Jurkat, Clone E6-1 (cell line): Measurements from ENCODE around the gene RTL9.
"Not testable (repeated sequence)": the region's sequence is repeated elsewhere in the genome, so short reads cannot be mapped to it uniquely, and the experiment has no call there.

Experiments
- DNase-seq: peaks from one replicate; pipeline ENCODE4 v3.0.0-alpha.2; 2011; ENCODE audit warnings: low read depth, low spot score
- H3K4me3 ChIP-seq: 2 replicates; pipeline ENCODE4 v1.5.1; 2011; ENCODE audit warnings: mild to moderate bottlenecking, low read length, control low read depth, moderate library complexity

RTL9 gene

DNA sequence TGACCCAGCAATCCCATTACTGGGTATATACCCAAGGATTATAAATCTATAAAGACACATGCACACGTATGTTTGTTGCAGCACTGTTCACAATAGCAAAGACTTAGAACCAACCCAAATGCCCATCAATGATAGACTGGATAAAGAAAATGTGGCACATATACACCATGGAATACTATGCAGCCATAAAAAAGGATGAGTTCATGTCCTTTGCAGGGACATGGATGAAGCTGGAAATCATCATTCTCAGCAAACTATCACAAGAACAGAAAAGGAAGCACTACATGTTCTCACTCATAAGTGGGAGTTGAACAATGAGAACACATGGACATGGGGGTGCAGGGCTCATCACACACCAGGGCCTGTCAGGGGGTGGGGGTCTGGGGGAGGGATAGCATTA is 25.2 kb upstream of the RTL9 start:
- not testable (repeated sequence) for DNase-seq, H3K4me3 ChIP-seq

DNA sequence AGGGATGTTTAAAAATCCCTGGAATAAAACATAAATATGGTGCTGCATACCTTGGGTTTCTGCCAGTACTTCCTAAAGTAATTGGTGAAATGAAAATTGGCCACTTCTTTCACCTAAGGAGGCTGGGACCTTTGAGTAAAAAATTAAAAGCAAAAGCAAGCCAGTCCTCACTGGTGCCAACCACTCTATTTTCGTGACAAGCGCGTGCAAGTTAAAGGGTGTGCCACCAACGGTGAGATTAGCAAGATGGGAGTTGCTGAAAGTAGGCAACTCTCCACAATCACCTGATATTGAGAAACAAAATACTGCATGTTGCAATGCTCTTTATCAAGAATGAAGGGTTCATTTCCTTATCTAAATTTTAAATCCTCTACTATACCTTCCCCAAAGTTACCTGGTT is 19.7 kb upstream of the RTL9 start:
- DNase-seq: no peak
- H3K4me3 ChIP-seq: no peak overlapping the region

DNA sequence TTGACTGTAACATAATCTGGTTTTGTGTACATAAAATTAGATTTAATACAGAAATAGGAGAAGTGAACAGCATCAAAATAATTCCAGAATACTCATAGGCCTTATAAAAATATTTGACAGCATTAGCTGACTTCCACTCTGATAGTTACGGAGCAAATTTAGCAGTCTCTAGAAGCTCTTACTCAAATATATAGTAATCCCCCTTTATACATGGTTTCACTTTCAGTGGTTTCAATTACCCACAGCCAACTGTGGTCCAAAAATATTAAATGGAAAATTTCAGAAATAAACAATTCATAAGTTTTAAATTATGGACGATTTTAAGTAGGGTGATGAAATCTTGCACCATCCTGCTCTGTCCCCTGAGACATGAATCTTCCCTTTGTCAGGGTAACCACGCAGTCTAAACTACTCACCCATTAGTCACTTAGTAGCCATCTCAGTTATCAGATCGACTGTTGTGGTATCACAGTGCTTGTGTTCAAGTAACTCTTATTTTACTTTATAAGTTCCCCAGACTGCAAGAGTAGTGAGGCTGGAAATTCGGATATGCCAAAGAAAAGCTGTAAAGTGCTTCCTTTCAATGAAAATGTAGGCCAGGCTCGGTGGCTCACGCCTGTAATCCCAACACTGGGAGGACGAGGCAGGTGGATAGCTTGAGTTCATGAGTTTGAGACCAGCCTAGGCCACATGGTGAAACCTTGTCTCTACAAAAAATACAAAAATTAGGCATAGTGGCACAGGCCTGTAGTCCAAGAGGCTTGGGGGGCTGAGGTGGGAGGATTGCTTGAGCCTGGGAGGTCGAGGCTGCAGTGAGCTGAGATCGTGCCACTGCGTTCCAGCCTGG is 17.2 kb upstream of the RTL9 start:
- no peak for DNase-seq

DNA sequence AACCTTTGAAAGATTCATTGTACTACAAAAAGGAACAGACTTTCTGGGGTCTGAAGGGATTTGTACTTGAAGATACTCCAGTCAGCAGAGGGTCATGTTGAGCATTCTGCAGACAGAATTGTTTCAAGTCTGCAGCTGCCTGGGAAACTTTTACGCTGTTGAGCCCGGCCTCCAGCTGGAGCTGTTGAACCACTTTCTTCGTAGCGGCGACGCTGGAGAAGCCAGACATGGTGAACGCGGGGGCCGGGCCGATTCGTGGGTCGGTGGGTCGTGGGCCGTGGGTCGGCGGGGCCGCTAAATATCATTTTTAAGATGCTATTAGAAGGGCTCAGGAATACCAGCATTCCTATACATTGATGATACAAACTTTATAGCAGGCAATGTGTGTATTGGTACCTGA is 12.0 kb upstream of the RTL9 start:
- no peak for DNase-seq
- no peak overlapping the region for H3K4me3 ChIP-seq

More for the DNA sequence above, 17.2 kb upstream of the RTL9 start:
- H3K4me3 ChIP-seq: no peak overlapping the region

DNA sequence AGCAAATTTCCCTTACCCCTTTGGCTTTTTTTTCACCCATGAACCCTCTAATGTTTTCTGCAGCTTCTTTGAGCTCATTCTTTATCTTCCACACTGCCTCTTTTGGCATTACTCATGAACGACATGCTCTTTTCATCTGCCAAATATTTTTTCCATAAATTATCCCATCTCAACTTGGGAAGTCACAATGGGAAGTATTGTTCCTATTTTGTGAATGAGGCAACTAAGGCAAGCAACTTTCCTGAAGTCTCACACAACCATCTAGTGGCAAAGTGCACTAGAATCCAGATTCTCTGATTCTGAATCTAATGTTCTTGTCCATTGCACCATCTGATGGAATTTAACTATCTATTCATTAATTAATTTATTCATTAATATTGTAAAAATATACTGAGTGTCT is 625 bp downstream of the RTL9 start:
- DNase-seq: no peak

DNA sequence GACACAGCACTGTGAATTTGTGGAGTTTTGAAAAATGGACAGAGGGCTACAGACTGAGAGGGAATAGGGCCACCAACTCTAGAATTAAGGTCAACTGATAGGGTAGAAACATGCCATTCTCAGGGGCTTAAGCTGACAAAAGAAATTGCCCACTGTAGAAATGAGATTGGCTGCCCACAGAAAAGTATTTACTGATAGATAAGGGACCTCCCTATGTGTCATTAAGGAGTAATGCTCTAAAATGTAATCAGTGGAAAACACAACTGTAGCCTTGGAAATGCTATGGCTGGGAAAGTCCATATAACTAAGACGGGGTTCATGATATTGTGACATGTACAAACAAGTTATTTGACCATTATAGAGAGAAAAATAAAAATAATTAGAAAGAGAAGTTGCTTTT is 4.6 kb downstream of the RTL9 start:
- DNase-seq: no peak
- no peak overlapping the region for H3K4me3 ChIP-seq

More for the DNA sequence above, 625 bp downstream of the RTL9 start:
- H3K4me3 ChIP-seq: no peak overlapping the region

DNA sequence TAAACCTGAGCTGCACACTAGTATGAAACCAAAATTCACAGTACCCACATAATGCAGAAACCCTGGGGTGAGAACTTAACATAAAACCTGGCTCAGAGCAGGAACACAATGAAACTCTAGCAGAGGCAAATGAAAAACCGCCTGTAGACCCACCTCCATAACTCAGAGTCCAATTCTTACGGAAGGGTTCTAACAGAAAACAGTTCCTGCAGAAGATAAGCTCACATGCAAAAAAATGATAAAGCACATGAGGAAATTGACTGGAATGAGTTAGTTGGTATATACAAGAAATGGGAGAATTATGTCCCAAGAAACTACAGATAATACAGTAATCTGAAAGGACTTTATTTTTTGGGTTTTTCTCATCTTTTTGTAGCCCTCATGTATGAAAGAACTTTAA is 14.7 kb downstream of the RTL9 start:
- DNase-seq: no peak
- no peak overlapping the region for H3K4me3 ChIP-seq

DNA sequence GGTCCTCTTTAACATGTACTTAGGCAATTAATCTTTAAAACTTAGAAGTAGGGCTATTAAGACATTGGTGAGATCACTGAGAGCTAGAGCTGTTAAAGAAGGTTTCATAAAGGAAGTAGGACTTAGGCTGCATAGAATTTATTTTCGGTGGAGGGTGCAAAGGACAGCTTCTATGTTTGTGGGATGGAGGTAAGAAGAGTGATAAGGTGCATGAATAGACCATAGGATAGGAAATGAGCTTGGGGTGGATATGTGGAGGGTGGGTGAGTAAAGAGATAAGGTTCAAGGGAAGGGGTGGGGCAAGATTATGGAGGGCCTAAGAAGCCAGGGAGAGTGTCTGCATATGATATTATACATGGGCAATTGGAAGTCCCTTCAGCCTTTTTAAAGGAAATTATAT is 15.9 kb downstream of the RTL9 start:
- no peak for DNase-seq
- H3K4me3 ChIP-seq: no peak overlapping the region

DNA sequence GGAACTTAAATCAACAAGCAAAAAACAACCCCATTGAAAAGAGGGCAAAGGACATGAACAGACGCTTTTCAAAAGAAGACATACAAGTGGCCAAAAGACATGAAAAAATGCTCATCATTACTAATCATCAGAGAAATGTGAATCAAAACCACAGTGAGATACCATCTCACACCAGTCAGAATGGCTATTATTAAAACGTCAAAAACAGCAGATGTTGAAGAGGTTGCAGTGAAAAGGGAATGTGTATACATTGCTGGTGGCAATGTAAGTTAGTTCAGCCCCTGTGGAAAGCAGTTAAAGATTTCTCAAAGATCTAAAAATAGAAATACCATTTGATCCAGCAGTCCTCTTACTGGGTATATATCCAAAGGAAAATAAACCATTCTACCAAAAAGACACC is 22.6 kb downstream of the RTL9 start:
- H3K4me3 ChIP-seq: no peak overlapping the region
- DNase-seq: no peak

DNA sequence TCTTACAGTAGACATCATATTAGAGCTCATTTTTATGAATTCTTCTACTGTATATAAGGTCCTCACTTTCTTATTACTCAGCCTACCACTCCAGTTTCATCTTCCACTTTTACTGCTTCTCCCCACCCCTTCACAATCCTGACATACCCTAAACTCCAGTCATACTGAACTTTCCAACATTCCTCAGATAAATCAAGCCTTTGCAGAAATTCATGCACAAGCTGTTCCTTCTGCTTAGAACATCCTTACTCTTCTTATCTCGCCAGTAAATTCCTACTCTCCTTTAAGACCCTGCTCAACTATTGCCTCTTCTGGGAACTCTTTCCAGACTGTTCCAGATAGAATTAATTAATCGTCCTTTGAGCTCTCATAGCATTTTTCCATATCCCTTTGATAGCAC is 24.8 kb downstream of the RTL9 start:
- DNase-seq: no peak
- no peak overlapping the region for H3K4me3 ChIP-seq

DNA sequence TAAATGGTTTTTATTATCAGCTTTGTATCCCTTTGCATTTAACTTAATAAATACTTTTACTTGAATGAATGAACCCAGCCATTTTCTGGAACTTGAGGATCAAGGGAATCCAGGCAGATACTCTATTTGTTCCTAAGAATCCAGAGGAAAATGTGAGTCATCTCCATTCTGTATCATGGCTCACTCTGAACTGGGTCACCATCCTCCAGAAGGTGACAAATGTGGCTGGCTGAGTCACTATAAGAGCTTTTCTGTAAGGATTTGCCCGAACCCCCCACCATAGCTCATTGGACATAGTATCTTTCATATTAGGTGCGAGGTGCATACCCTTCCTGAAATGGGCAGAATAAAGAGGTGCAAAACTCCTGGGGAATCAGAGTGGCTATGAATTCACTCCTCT is 25.8 kb downstream of the RTL9 start:
- no peak for DNase-seq
- no peak overlapping the region for H3K4me3 ChIP-seq

DNA sequence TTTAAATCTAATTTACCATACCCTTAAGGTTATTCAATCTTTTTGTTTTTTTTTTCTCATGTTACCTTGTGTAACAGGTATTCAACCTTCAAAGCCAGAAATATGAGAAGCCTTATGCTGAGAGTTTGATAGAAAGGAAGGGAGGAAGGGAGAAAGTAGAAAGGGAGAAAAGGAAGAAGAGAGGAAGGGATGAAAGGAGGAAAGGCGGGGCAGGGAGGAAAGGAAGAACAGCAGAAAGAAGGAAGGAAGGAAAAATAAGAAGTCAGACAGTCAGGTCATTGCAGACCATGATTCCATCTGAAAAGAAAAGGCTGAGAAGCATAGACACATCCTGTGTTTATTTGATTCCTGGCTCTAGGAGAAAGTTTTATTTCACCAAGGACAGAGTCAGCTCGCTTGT is 30.9 kb downstream of the RTL9 start:
- H3K4me3 ChIP-seq: no peak overlapping the region
- no peak for DNase-seq

DNA sequence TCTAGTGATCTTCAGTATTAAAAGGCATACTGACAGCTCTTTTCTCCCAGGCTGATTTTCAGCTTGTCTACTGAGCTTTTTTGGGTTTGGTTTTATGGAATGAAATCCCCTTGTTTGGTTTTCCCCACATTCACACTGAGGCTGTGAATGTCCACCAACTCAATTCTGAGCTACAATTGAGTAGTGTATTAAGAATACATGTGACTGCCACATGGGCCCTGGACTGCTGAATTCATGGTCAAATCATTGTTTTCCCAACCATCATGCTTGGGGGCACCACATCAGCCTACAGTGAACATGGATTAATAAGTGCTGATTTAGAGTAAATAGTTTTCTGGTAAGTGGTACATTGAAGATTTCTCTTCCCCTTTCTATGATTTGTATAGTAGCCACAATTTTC is 32.4 kb downstream of the RTL9 start:
- no peak for DNase-seq
- H3K4me3 ChIP-seq: no peak overlapping the region

DNA sequence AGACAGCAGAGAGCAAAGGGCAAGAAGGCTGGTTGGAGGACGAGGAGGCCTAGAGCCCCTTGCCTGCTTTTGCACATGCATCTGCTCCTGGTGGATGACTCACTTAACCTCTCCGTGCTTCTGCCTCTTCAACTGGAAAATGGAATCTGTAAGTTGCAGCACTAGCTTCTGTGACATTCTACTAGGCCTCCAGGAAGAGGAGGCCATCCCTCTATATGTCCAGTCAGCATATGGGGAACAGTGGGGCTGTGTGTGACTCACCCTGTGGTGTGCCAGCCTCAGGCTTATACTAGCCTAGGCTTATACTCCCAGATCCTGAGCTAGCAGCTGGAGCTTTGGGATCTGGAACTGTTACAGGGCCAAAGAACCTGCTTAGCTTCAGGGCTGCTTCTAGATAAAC is 36.0 kb downstream of the RTL9 start:
- H3K4me3 ChIP-seq: no peak overlapping the region
- DNase-seq: no peak

DNA sequence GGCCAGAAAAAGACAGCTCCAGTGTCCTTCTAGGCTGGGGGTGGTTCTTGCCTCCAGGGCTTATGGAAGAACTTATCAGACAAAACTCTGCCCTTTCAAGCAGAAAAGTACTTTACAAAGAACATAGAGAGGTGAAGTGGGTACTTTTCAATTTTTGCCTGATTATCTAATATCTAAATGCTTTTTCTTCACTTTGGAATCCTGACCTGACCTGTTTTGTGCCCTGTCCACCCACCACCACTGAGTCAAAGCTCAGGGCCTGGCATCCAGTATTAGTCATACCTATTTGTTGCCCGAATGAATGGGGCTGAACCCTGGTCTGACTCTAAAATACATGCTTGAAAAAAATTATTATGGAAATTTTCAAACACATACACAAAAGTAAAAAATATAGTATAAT is 37.2 kb downstream of the RTL9 start:
- no peak for DNase-seq
- H3K4me3 ChIP-seq: no peak overlapping the region

DNA sequence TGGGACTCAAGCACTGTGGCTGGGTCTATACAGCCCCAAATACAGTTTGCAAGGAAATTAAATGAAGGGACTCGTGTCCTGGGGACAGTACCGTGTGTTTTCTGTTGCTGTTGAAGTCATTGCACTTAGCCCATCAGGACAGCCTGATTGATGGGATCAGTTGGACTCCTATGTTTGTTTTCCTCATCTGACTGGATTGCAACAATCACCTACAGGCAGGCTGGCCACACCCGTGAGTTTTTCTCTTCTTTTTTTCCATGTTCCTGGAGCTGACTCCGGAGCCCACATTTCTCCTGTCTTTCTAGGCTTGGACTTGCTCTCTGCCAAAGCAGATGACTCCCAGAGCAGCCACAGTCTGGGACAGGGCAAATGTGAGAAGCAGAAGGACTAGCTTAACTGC is 38.1 kb downstream of the RTL9 start:
- no peak overlapping the region for H3K4me3 ChIP-seq
- no peak for DNase-seq

DNA sequence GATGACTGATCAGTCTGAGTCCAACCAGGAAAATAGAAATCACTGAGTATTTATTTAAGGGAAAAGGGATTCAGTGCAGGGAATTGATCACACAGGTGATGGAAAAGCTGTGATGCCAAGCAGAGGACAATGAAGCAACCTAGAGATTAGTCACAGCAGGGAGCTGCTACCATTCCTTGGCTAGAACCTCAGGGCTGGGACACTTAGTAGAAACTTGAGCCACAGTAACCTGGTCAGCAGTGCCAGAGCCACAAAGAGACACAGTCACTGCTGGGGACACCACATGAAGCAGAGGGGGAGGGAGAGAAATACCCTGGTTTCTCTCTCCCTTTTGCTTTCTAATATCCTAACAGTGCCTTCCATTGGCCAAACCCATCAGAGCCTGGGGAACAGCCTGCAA is 38.7 kb downstream of the RTL9 start:
- no peak overlapping the region for H3K4me3 ChIP-seq
- no peak for DNase-seq

DNA sequence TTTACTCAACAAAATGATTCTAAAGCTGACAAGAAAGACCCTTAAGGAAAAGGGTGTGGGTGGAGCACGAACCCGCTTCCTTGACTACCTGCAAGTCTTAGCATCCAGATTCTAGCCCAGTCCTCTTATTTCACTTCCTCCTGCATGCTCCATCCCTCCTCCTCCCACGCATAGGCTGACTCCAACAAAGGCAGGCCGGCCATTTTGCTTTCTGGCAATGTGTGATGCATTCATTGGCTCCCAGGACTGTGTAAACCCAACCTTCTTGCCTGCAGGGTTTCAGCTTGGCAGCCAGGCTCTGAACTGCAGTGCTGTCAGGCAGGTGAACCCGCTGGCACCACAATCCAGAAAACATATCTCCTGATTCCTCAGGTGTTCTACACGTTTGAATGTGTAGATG is 39.3 kb downstream of the RTL9 start:
- DNase-seq: no peak
- no peak overlapping the region for H3K4me3 ChIP-seq

DNA sequence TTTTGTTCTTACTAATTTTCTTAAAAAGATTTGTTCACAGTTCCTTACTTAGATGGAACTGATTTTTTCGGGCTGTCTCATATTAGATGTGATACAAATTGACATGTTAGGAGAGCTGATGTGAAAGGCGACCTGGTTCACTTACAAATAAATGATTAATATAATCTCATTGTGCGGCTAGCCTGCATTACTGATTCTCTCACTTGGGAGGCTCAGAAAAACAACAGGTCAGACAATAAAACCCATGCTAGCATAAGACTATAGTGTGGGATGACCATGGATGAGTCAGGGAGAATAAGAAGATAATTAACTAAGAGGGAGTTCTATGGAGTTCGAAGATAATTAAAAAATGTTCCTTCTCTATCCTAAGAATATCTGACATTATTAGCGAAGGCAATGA is 40.8 kb downstream of the RTL9 start:
- H3K4me3 ChIP-seq: no peak overlapping the region
- DNase-seq: no peak

DNA sequence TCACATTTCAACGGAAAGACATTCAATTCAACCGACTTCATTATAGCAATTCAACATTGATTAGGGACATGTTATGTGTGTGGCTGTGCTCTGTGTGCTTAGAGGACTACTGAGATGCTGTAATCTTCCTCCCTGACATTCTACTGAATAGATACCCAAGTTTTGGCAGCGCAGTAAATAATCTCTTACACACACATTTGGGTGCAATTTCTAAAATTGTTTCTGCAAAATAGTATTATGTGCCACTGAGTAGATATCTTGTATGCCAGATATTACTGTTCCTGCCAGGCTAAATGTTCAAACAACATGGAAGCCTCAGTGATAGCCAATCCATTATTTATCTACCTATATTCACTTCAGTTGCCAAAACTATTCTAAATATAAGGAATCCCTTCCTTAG is 41.3 kb downstream of the RTL9 start:
- DNase-seq: no peak
- H3K4me3 ChIP-seq: no peak overlapping the region

DNA sequence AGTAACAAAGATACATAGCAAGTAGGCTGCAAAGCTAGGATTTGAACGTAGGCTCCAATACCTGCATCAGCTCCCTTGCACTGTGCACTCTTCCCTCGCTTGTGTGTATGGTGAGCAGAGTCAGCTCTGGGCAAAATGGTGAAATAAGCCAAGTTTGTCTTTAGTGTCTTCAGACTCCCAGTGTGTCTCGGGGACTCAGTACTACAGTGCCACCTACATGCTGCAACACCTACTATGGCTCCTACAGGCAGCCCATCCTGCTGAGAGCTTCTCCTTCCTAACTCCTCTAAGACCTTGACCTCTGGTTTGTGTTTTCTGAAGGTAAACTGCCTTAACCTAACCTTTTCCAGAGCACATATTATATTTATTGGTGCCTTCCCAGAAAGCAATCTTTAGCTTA is 42.5 kb downstream of the RTL9 start:
- H3K4me3 ChIP-seq: no peak overlapping the region
- DNase-seq: no peak
